ENCODE data around the gene TULP4. TPM values are rescaled to one million over a fixed set of nuclear protein-coding genes. Genes with fewer than 3 reads are reported as not detected.

The TULP4 gene, protein sequence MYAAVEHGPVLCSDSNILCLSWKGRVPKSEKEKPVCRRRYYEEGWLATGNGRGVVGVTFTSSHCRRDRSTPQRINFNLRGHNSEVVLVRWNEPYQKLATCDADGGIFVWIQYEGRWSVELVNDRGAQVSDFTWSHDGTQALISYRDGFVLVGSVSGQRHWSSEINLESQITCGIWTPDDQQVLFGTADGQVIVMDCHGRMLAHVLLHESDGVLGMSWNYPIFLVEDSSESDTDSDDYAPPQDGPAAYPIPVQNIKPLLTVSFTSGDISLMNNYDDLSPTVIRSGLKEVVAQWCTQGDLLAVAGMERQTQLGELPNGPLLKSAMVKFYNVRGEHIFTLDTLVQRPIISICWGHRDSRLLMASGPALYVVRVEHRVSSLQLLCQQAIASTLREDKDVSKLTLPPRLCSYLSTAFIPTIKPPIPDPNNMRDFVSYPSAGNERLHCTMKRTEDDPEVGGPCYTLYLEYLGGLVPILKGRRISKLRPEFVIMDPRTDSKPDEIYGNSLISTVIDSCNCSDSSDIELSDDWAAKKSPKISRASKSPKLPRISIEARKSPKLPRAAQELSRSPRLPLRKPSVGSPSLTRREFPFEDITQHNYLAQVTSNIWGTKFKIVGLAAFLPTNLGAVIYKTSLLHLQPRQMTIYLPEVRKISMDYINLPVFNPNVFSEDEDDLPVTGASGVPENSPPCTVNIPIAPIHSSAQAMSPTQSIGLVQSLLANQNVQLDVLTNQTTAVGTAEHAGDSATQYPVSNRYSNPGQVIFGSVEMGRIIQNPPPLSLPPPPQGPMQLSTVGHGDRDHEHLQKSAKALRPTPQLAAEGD (N-terminal part only)
- total RNA-seq (90.0 and 96.7 TPM in 2 replicates), polyA plus RNA-seq (12.0 and 14.9 TPM in 2 replicates), polyA minus RNA-seq (72.0 and 93.2 TPM in 2 replicates)
- 62.2 TPM for total RNA-seq (2013)

DNA sequence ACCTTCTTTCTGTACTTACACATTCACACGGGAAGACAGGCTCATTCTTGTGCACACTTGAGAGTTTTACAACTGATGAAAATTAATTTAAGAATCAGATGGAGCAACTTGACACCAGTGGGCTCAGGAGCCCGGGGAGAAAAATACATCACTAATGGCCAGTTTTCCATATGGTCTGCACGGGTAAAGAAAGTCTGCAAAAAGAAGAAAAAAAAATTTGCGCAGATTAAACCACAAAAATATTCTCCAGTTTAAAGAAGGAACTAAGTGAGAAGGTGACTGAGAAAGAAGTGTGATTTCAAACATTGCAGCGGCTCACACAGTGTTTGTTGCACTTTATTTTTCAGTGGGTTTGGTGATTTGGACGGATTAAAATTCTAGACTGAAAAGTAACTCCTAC lies at the start of gene TULP4:
TSS of gene TULP4 (plus strand) at position 301 of the 400 bp plus-strand sequence. CDS start 1,552 bp downstream, outside the sequence.
- Histone ChIP-seq H3K4me1 (ENCODE audit: control insufficient read depth in 2 of 2, insufficient read depth in 2 of 2, low read length in 2 of 2) (peaks cover 9 to 12% of the 10 kb centered on the region in 2 donors), H3K27me3 (replicated peaks in 1 of 4; ENCODE audit: control extremely low read depth in 1 of 4, control insufficient read depth in 3 of 4, insufficient read depth in 4 of 4, low read length in 3 of 4) (no peaks in the 10 kb centered on the region), H4K20me1 (ENCODE audit: control insufficient read depth, insufficient read depth, low read length, poor library complexity, severe bottlenecking) (no peaks in the 10 kb centered on the region), H3K79me2 (ENCODE audit: control insufficient read depth, insufficient read depth, low read length) (peaks cover 27% of the 10 kb centered on the region), H3K9ac (ENCODE audit: low read length) (no peak within 1 kb of the TSS), H3K4me2 (replicated peaks; ENCODE audit: low read depth, low read length, poor library complexity, severe bottlenecking) (no peak within 1 kb of the TSS), H2AFZ (ENCODE audit: insufficient read depth, low read depth, low read length, poor library complexity, severe bottlenecking) (no peak within 1 kb of the TSS), H3K36me3 (replicated peaks in 1 of 2; ENCODE audit: control extremely low read depth in 1 of 2, control insufficient read depth in 1 of 2, extremely low read depth in 1 of 2, insufficient read depth in 2 of 2, low read length in 1 of 2) (peaks cover 3 to 16% of the 10 kb centered on the region in 2 experiments), H3K9me3 (ENCODE audit: control extremely low read depth in 1 of 3, control insufficient read depth in 2 of 3, insufficient read depth in 1 of 3, low read length in 2 of 3) (peaks cover 0 to 5% (median 3%) of the 10 kb centered on the region in 3 donors), H3K4me3 (ENCODE audit: control extremely low read depth in 1 of 5, extremely low read depth in 1 of 5, insufficient read depth in 1 of 5, low read depth in 2 of 5, low read length in 4 of 5) (no peak within 1 kb of the TSS), H3K27ac (ENCODE audit: low read length in 2 of 2) (no peak within 1 kb of the TSS)
- peaks cover 37% of the 10 kb centered on the region for H3K4me1 Mint-ChIP-seq
- no peak for TF ChIP-seq EZH2 (IDR thresholded peaks at IDR 0.05; ENCODE audit: borderline replicate concordance, insufficient read depth, low read depth, low read length, poor library complexity, severe bottlenecking)
- TF ChIP-seq, protein P1, sequence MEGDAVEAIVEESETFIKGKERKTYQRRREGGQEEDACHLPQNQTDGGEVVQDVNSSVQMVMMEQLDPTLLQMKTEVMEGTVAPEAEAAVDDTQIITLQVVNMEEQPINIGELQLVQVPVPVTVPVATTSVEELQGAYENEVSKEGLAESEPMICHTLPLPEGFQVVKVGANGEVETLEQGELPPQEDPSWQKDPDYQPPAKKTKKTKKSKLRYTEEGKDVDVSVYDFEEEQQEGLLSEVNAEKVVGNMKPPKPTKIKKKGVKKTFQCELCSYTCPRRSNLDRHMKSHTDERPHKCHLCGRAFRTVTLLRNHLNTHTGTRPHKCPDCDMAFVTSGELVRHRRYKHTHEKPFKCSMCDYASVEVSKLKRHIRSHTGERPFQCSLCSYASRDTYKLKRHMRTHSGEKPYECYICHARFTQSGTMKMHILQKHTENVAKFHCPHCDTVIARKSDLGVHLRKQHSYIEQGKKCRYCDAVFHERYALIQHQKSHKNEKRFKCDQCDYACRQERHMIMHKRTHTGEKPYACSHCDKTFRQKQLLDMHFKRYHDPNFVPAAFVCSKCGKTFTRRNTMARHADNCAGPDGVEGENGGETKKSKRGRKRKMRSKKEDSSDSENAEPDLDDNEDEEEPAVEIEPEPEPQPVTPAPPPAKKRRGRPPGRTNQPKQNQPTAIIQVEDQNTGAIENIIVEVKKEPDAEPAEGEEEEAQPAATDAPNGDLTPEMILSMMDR (IDR thresholded peaks at IDR 0.05): no peak
- intact Hi-C loops (cut with micrococcal nuclease): no loop called here
- ChIA-PET CTCF (interaction anchor here (0.7 to 1.0 kb wide), 2 partner anchors 74 to 379 kb away, joined by 3 to 7 read pairs; no protein-coding TSS in a partner anchor), POLR2A (no interaction called here)
- ATAC-seq (ENCODE audit: low read depth) (no peak), DNase-seq (no peak)
- WGBS (ENCODE audit: insufficient coverage): 100% methylated on average over 2 of the region's 6 CpGs
- no peaks in the 10 kb centered on the region for H3K9me3 Mint-ChIP-seq (ENCODE audit: insufficient read depth)
- no peaks in the 10 kb centered on the region for H3K27me3 Mint-ChIP-seq
- no peak within 1 kb of the TSS for H3K4me3 Mint-ChIP-seq
- H3K27ac Mint-ChIP-seq: no peak within 1 kb of the TSS
